ENCODE data around the gene VPS13A.
"Not testable (repeated sequence)": the region's sequence is repeated elsewhere in the genome, so short reads cannot be mapped to it uniquely, and the experiment has no call there.

VPS13A gene

GRCh38 chr9:77429928-77430327 is 252.6 kb downstream of the VPS13A start:
- DNase-seq, result no peak

GRCh38 chr9:77432053-77432452 is 254.7 kb downstream of the VPS13A start:
- DNase-seq, result no peak

GRCh38 chr9:77433675-77434445 is 256.5 kb downstream of the VPS13A start:
- peak; percentile 33 for DNase-seq

GRCh38 chr9:77435277-77435676 is 257.9 kb downstream of the VPS13A start:
- DNase-seq, result no peak

- no peak for DNase-seq
Observed at GRCh38 chr9:77435688-77436087, 258.4 kb downstream of the VPS13A start.

GRCh38 chr9:77438653-77439052 is 261.3 kb downstream of the VPS13A start:
- DNase-seq, result no peak

- peak; percentile 61 for DNase-seq
Observed at GRCh38 chr9:77440057-77440456, 262.7 kb downstream of the VPS13A start.

GRCh38 chr9:77441124-77441523 is 263.8 kb downstream of the VPS13A start:
- not testable (repeated sequence) for DNase-seq

- no peak for DNase-seq
Observed at GRCh38 chr9:77442436-77442835, 265.1 kb downstream of the VPS13A start.

GRCh38 chr9:77447646-77448045 is 270.3 kb downstream of the VPS13A start:
- no peak for DNase-seq

GRCh38 chr9:77449240-77450084 is 272.1 kb downstream of the VPS13A start:
- no peak for DNase-seq

GRCh38 chr9:77450085-77450475 is 272.7 kb downstream of the VPS13A start:
- DNase-seq, result no peak

- no peak for DNase-seq
Observed at GRCh38 chr9:77451507-77451906, 274.2 kb downstream of the VPS13A start.

- DNase-seq, result no peak
Observed at GRCh38 chr9:77453825-77454647, 276.7 kb downstream of the VPS13A start.

GRCh38 chr9:77454663-77455062 is 277.3 kb downstream of the VPS13A start:
- no peak for DNase-seq

- DNase-seq, result no peak
Observed at GRCh38 chr9:77455312-77455927, 278.1 kb downstream of the VPS13A start.

GRCh38 chr9:77456829-77457437 is 279.6 kb downstream of the VPS13A start:
- peak; percentile 47 for DNase-seq

GRCh38 chr9:77457916-77458592 is 280.7 kb downstream of the VPS13A start:
- peak; percentile 61 for DNase-seq

- no peak for DNase-seq
Observed at GRCh38 chr9:77460938-77461337, 283.6 kb downstream of the VPS13A start.

- no peak for DNase-seq
Observed at GRCh38 chr9:77462066-77462465, 284.7 kb downstream of the VPS13A start.

GRCh38 chr9:77463151-77463550 is 285.8 kb downstream of the VPS13A start:
- DNase-seq, result no peak

GRCh38 chr9:77464661-77465060 is 287.3 kb downstream of the VPS13A start:
- no peak for DNase-seq

All from NCI-H2107 (cell line).